GM03348 (cell line): ENCODE data around the gene RTL9.

ENCODE experiments used
- DNase-seq: peaks from one replicate; pipeline ENCODE4 v3.0.0; 2012; ENCODE audit warnings: low spot score

The RTL9 gene

DNA sequence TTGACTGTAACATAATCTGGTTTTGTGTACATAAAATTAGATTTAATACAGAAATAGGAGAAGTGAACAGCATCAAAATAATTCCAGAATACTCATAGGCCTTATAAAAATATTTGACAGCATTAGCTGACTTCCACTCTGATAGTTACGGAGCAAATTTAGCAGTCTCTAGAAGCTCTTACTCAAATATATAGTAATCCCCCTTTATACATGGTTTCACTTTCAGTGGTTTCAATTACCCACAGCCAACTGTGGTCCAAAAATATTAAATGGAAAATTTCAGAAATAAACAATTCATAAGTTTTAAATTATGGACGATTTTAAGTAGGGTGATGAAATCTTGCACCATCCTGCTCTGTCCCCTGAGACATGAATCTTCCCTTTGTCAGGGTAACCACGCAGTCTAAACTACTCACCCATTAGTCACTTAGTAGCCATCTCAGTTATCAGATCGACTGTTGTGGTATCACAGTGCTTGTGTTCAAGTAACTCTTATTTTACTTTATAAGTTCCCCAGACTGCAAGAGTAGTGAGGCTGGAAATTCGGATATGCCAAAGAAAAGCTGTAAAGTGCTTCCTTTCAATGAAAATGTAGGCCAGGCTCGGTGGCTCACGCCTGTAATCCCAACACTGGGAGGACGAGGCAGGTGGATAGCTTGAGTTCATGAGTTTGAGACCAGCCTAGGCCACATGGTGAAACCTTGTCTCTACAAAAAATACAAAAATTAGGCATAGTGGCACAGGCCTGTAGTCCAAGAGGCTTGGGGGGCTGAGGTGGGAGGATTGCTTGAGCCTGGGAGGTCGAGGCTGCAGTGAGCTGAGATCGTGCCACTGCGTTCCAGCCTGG lies 17.2 kb upstream of the RTL9 start:
- peak; percentile 42 for DNase-seq

DNA sequence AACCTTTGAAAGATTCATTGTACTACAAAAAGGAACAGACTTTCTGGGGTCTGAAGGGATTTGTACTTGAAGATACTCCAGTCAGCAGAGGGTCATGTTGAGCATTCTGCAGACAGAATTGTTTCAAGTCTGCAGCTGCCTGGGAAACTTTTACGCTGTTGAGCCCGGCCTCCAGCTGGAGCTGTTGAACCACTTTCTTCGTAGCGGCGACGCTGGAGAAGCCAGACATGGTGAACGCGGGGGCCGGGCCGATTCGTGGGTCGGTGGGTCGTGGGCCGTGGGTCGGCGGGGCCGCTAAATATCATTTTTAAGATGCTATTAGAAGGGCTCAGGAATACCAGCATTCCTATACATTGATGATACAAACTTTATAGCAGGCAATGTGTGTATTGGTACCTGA lies 12.0 kb upstream of the RTL9 start:
- no peak for DNase-seq

DNA sequence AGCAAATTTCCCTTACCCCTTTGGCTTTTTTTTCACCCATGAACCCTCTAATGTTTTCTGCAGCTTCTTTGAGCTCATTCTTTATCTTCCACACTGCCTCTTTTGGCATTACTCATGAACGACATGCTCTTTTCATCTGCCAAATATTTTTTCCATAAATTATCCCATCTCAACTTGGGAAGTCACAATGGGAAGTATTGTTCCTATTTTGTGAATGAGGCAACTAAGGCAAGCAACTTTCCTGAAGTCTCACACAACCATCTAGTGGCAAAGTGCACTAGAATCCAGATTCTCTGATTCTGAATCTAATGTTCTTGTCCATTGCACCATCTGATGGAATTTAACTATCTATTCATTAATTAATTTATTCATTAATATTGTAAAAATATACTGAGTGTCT lies 625 bp downstream of the RTL9 start:
- DNase-seq, result no peak

DNA sequence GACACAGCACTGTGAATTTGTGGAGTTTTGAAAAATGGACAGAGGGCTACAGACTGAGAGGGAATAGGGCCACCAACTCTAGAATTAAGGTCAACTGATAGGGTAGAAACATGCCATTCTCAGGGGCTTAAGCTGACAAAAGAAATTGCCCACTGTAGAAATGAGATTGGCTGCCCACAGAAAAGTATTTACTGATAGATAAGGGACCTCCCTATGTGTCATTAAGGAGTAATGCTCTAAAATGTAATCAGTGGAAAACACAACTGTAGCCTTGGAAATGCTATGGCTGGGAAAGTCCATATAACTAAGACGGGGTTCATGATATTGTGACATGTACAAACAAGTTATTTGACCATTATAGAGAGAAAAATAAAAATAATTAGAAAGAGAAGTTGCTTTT lies 4.6 kb downstream of the RTL9 start:
- no peak for DNase-seq

DNA sequence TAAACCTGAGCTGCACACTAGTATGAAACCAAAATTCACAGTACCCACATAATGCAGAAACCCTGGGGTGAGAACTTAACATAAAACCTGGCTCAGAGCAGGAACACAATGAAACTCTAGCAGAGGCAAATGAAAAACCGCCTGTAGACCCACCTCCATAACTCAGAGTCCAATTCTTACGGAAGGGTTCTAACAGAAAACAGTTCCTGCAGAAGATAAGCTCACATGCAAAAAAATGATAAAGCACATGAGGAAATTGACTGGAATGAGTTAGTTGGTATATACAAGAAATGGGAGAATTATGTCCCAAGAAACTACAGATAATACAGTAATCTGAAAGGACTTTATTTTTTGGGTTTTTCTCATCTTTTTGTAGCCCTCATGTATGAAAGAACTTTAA lies 14.7 kb downstream of the RTL9 start:
- DNase-seq, result no peak

DNA sequence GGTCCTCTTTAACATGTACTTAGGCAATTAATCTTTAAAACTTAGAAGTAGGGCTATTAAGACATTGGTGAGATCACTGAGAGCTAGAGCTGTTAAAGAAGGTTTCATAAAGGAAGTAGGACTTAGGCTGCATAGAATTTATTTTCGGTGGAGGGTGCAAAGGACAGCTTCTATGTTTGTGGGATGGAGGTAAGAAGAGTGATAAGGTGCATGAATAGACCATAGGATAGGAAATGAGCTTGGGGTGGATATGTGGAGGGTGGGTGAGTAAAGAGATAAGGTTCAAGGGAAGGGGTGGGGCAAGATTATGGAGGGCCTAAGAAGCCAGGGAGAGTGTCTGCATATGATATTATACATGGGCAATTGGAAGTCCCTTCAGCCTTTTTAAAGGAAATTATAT lies 15.9 kb downstream of the RTL9 start:
- DNase-seq, result no peak

DNA sequence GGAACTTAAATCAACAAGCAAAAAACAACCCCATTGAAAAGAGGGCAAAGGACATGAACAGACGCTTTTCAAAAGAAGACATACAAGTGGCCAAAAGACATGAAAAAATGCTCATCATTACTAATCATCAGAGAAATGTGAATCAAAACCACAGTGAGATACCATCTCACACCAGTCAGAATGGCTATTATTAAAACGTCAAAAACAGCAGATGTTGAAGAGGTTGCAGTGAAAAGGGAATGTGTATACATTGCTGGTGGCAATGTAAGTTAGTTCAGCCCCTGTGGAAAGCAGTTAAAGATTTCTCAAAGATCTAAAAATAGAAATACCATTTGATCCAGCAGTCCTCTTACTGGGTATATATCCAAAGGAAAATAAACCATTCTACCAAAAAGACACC lies 22.6 kb downstream of the RTL9 start:
- DNase-seq, result no peak

DNA sequence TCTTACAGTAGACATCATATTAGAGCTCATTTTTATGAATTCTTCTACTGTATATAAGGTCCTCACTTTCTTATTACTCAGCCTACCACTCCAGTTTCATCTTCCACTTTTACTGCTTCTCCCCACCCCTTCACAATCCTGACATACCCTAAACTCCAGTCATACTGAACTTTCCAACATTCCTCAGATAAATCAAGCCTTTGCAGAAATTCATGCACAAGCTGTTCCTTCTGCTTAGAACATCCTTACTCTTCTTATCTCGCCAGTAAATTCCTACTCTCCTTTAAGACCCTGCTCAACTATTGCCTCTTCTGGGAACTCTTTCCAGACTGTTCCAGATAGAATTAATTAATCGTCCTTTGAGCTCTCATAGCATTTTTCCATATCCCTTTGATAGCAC lies 24.8 kb downstream of the RTL9 start:
- peak; percentile 56 for DNase-seq

DNA sequence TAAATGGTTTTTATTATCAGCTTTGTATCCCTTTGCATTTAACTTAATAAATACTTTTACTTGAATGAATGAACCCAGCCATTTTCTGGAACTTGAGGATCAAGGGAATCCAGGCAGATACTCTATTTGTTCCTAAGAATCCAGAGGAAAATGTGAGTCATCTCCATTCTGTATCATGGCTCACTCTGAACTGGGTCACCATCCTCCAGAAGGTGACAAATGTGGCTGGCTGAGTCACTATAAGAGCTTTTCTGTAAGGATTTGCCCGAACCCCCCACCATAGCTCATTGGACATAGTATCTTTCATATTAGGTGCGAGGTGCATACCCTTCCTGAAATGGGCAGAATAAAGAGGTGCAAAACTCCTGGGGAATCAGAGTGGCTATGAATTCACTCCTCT lies 25.8 kb downstream of the RTL9 start:
- DNase-seq, result no peak

DNA sequence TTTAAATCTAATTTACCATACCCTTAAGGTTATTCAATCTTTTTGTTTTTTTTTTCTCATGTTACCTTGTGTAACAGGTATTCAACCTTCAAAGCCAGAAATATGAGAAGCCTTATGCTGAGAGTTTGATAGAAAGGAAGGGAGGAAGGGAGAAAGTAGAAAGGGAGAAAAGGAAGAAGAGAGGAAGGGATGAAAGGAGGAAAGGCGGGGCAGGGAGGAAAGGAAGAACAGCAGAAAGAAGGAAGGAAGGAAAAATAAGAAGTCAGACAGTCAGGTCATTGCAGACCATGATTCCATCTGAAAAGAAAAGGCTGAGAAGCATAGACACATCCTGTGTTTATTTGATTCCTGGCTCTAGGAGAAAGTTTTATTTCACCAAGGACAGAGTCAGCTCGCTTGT lies 30.9 kb downstream of the RTL9 start:
- no peak for DNase-seq

DNA sequence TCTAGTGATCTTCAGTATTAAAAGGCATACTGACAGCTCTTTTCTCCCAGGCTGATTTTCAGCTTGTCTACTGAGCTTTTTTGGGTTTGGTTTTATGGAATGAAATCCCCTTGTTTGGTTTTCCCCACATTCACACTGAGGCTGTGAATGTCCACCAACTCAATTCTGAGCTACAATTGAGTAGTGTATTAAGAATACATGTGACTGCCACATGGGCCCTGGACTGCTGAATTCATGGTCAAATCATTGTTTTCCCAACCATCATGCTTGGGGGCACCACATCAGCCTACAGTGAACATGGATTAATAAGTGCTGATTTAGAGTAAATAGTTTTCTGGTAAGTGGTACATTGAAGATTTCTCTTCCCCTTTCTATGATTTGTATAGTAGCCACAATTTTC lies 32.4 kb downstream of the RTL9 start:
- no peak for DNase-seq

DNA sequence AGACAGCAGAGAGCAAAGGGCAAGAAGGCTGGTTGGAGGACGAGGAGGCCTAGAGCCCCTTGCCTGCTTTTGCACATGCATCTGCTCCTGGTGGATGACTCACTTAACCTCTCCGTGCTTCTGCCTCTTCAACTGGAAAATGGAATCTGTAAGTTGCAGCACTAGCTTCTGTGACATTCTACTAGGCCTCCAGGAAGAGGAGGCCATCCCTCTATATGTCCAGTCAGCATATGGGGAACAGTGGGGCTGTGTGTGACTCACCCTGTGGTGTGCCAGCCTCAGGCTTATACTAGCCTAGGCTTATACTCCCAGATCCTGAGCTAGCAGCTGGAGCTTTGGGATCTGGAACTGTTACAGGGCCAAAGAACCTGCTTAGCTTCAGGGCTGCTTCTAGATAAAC lies 36.0 kb downstream of the RTL9 start:
- DNase-seq, result no peak

DNA sequence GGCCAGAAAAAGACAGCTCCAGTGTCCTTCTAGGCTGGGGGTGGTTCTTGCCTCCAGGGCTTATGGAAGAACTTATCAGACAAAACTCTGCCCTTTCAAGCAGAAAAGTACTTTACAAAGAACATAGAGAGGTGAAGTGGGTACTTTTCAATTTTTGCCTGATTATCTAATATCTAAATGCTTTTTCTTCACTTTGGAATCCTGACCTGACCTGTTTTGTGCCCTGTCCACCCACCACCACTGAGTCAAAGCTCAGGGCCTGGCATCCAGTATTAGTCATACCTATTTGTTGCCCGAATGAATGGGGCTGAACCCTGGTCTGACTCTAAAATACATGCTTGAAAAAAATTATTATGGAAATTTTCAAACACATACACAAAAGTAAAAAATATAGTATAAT lies 37.2 kb downstream of the RTL9 start:
- no peak for DNase-seq

DNA sequence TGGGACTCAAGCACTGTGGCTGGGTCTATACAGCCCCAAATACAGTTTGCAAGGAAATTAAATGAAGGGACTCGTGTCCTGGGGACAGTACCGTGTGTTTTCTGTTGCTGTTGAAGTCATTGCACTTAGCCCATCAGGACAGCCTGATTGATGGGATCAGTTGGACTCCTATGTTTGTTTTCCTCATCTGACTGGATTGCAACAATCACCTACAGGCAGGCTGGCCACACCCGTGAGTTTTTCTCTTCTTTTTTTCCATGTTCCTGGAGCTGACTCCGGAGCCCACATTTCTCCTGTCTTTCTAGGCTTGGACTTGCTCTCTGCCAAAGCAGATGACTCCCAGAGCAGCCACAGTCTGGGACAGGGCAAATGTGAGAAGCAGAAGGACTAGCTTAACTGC lies 38.1 kb downstream of the RTL9 start:
- DNase-seq, result no peak

DNA sequence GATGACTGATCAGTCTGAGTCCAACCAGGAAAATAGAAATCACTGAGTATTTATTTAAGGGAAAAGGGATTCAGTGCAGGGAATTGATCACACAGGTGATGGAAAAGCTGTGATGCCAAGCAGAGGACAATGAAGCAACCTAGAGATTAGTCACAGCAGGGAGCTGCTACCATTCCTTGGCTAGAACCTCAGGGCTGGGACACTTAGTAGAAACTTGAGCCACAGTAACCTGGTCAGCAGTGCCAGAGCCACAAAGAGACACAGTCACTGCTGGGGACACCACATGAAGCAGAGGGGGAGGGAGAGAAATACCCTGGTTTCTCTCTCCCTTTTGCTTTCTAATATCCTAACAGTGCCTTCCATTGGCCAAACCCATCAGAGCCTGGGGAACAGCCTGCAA lies 38.7 kb downstream of the RTL9 start:
- DNase-seq, result no peak

DNA sequence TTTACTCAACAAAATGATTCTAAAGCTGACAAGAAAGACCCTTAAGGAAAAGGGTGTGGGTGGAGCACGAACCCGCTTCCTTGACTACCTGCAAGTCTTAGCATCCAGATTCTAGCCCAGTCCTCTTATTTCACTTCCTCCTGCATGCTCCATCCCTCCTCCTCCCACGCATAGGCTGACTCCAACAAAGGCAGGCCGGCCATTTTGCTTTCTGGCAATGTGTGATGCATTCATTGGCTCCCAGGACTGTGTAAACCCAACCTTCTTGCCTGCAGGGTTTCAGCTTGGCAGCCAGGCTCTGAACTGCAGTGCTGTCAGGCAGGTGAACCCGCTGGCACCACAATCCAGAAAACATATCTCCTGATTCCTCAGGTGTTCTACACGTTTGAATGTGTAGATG lies 39.3 kb downstream of the RTL9 start:
- no peak for DNase-seq

DNA sequence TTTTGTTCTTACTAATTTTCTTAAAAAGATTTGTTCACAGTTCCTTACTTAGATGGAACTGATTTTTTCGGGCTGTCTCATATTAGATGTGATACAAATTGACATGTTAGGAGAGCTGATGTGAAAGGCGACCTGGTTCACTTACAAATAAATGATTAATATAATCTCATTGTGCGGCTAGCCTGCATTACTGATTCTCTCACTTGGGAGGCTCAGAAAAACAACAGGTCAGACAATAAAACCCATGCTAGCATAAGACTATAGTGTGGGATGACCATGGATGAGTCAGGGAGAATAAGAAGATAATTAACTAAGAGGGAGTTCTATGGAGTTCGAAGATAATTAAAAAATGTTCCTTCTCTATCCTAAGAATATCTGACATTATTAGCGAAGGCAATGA lies 40.8 kb downstream of the RTL9 start:
- no peak for DNase-seq

DNA sequence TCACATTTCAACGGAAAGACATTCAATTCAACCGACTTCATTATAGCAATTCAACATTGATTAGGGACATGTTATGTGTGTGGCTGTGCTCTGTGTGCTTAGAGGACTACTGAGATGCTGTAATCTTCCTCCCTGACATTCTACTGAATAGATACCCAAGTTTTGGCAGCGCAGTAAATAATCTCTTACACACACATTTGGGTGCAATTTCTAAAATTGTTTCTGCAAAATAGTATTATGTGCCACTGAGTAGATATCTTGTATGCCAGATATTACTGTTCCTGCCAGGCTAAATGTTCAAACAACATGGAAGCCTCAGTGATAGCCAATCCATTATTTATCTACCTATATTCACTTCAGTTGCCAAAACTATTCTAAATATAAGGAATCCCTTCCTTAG lies 41.3 kb downstream of the RTL9 start:
- DNase-seq, result no peak

DNA sequence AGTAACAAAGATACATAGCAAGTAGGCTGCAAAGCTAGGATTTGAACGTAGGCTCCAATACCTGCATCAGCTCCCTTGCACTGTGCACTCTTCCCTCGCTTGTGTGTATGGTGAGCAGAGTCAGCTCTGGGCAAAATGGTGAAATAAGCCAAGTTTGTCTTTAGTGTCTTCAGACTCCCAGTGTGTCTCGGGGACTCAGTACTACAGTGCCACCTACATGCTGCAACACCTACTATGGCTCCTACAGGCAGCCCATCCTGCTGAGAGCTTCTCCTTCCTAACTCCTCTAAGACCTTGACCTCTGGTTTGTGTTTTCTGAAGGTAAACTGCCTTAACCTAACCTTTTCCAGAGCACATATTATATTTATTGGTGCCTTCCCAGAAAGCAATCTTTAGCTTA lies 42.5 kb downstream of the RTL9 start:
- no peak for DNase-seq

DNA sequence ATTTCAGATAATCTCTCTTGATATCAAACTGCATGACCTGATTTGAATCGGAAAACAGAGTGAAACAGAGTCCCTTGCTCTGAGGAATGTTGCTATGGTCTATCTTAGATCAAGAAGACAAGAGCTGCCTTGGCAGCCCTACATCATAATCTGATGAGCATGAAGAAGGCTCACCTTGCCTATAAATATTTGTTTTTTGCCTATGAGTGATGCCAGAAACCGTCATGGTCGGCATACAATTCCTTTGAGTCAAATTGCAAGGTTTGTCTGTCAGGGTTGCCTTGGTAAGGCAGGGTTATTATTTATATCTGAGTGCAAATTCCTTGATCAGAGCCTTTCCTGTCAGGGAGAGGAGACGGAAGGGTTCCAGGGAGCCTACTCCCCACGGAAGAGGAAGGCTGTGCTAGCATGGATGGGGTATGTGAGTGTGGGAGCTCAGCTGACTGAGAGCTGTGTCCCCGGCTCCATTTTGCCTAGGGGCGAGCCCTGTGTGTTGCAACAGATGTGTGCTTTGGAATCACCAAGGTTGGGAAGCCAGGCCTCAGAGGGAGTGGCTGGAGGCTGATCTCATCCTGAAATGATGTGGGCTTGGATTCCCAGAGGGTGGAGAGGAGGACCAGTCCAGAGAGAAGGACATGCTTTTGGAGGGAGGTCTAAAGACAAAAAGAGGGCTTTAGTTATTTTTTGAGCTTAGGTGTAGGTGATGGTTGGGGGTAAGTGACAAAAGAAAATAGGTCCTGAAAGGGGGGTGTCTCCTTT lies 43.6 kb downstream of the RTL9 start:
- DNase-seq, result peak; percentile 77

DNA sequence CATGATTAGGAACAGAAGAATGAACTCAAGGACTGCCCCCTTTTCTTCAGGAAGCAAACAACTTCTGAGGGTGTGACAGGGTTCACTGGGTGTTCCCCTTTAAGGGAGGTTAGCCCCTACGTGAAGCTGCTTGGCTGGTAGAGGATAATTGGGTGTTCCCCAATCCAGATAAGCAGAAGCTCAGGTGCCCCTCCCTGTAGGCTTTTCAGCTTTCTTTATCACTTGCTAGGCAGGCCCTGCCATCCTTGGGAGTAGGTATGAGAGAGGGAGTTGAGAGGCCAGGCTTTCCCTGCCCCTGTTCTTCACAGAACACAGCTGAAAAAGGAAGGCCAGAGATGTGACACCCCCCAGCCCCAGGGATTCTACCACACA lies 44.2 kb downstream of the RTL9 start:
- no peak for DNase-seq

DNA sequence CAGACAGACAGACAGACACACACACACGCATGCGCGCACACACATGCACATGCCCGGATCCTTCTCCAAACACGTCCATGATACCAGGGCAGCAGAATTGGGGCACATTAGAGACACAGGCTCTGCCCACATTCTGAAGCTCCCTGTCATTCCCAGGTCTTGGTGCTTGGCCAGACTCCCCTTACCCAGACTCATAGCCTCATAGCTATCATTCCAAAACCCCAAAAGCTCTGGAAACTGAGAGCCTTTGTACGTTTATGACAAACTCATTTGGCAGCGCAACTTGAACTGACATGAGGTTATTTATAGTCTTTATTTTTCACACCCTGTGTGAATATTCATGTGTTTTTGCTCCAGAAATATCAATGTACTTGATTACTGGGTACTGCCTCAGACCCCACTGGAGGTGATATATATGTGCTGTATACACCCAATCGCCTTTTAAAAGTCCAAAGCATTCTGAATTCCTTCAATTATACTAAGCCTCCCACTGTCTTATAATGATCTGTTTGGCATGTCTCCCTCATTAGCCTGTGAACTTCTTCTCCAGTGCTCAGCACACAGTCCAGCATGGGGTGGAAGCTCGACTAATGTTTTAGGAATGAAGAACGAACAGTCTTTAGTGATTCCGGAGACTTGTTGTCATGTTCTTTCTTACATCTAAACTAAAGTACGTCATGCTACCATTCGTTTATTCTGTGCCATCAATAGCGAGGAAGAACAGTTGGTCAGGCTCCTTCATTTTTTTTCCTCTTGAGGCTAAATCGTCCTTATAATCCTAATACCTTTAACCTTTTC lies 45.0 kb downstream of the RTL9 start:
- DNase-seq, result peak; percentile 34

DNA sequence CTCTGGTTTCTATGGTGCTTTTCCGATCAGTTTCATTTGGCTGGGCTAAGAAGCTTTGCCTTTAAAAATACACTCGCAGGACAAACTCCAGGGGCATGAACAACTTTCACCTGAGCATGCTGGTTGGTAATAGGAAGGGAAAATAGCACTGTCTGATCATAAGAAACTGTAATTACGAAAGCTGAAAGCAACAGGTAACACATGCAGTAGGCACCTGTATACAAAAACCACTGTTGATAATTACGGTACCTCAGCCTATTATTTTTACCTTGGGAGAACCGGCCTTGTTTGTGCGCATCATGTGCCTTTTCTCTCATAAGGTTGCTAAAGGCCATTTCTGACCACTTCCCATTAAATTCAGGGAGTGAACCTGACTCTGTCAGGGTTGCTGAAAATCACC lies 45.7 kb downstream of the RTL9 start:
- DNase-seq, result no peak
